ENCODE measurements around the gene VWA3B.

DNA sequence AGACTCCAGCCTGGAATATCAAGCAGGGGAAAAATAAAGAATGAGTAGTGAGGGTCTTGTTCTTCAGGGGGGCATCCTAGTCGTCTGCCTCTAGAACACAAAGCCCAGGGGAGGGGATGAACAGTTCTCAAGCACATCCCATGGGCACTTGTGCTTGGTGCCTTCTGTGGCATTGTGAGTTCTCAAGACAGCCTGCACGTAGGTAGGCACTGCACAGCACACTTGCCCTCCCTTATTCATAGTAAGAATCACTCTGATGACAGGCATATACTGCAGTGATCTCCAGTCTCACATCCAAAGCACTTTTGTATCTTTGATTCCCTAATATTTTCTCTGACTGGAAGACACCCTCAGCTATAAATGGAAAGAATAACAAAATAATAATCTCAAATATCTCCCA is 154.6 kb downstream of the VWA3B start:
- TF ChIP-seq, protein P1, sequence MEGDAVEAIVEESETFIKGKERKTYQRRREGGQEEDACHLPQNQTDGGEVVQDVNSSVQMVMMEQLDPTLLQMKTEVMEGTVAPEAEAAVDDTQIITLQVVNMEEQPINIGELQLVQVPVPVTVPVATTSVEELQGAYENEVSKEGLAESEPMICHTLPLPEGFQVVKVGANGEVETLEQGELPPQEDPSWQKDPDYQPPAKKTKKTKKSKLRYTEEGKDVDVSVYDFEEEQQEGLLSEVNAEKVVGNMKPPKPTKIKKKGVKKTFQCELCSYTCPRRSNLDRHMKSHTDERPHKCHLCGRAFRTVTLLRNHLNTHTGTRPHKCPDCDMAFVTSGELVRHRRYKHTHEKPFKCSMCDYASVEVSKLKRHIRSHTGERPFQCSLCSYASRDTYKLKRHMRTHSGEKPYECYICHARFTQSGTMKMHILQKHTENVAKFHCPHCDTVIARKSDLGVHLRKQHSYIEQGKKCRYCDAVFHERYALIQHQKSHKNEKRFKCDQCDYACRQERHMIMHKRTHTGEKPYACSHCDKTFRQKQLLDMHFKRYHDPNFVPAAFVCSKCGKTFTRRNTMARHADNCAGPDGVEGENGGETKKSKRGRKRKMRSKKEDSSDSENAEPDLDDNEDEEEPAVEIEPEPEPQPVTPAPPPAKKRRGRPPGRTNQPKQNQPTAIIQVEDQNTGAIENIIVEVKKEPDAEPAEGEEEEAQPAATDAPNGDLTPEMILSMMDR (IDR thresholded peaks at IDR 0.05), result no peak
- TF ChIP-seq POLR2A (IDR thresholded peaks at IDR 0.05), result no peak

All from esophagus squamous epithelium (tissue), 4 donors.